Astrocyte (in vitro differentiated cells and primary cell): ENCODE data around the gene KCNMA1. TPM values are rescaled to one million over a fixed set of nuclear protein-coding genes. Genes with fewer than 3 reads are reported as not detected.

Source experiments
- DNase-seq: peaks from one replicate; pipeline ENCODE4 v3.0.0-alpha.2; 2010; ENCODE audit warnings: low read depth
- FAIRE-seq: peaks from 2 replicates; lab custom pipeline; 2011; peaks lifted over from hg19 to GRCh38; lab: Jason Lieb, UNC
- H2AFZ ChIP-seq: 2 replicates; pipeline ENCODE4 v1.6.0; 2012; ENCODE audit warnings: low read depth, low read length, inconsistent platforms
- H3K27ac ChIP-seq: 2 replicates; pipeline ENCODE4 v1.5.1; 2011; ENCODE audit warnings: low read depth, low read length, inconsistent platforms
- H3K27me3 ChIP-seq: 2 replicates; pipeline ENCODE4 v1.6.0; 2011; ENCODE audit warnings: low read length, inconsistent platforms; ENCODE audit not compliant: insufficient read depth
- H3K36me3 ChIP-seq: 2 replicates; pipeline ENCODE4 v1.5.1; 2011; ENCODE audit warnings: low read length, inconsistent platforms; ENCODE audit not compliant: insufficient read depth
- H3K4me1 ChIP-seq: 2 replicates; pipeline ENCODE4 v1.5.1; 2011; ENCODE audit warnings: low read length, inconsistent platforms; ENCODE audit not compliant: insufficient read depth
- H3K4me2 ChIP-seq: 2 replicates; pipeline ENCODE4 v1.6.0; 2012; ENCODE audit warnings: low read length, inconsistent platforms
- H3K4me3 ChIP-seq: 2 replicates; pipeline ENCODE4 v1.5.1; 2011; ENCODE audit warnings: low read depth, mild to moderate bottlenecking, low read length, inconsistent platforms; ENCODE audit not compliant: insufficient read depth
- H3K79me2 ChIP-seq: 2 replicates; pipeline ENCODE4 v1.6.0; 2012; ENCODE audit warnings: mild to moderate bottlenecking, low read length, inconsistent platforms; ENCODE audit not compliant: insufficient read depth
- H3K9ac ChIP-seq: 2 replicates; pipeline ENCODE4 v1.6.0; 2012; ENCODE audit warnings: mild to moderate bottlenecking, low read length, inconsistent platforms
- H3K9me3 ChIP-seq: 2 replicates; pipeline ENCODE4 v1.5.1; 2012; ENCODE audit warnings: low read depth, mild to moderate bottlenecking, low read length, inconsistent platforms; ENCODE audit not compliant: insufficient read depth
- H4K20me1 ChIP-seq: 2 replicates; pipeline ENCODE4 v1.6.0; 2012; ENCODE audit warnings: low read length, inconsistent platforms; ENCODE audit not compliant: insufficient read depth
- H3K27ac Mint-ChIP-seq: one replicate; pipeline ENCODE4 v1.8.0; 2021; ENCODE audit warnings: mild to moderate bottlenecking, mixed read lengths; ENCODE audit not compliant: unreplicated experiment
- H3K27me3 Mint-ChIP-seq: one replicate; pipeline ENCODE4 v1.8.0; 2021; ENCODE audit warnings: low read depth, mixed read lengths; ENCODE audit not compliant: unreplicated experiment
- H3K36me3 Mint-ChIP-seq: one replicate; pipeline ENCODE4 v1.8.0; 2021; ENCODE audit warnings: low read depth, mixed read lengths; ENCODE audit not compliant: unreplicated experiment
- H3K4me1 Mint-ChIP-seq: one replicate; pipeline ENCODE4 v1.8.0; 2021; ENCODE audit warnings: low read depth, mixed read lengths; ENCODE audit not compliant: unreplicated experiment
- H3K4me3 Mint-ChIP-seq: one replicate; pipeline ENCODE4 v1.8.0; 2021; ENCODE audit warnings: mild to moderate bottlenecking, moderate library complexity, mixed read lengths; ENCODE audit not compliant: unreplicated experiment
- H3K9me3 Mint-ChIP-seq: one replicate; pipeline ENCODE4 v1.8.0; 2021; ENCODE audit warnings: mild to moderate bottlenecking, mixed read lengths; ENCODE audit not compliant: unreplicated experiment
- EZH2 ChIP-seq: IDR thresholded peaks from 2 replicates; pipeline ENCODE4 v1.6.1; 2012; ENCODE audit warnings: mild to moderate bottlenecking, low read length, inconsistent platforms; ENCODE audit not compliant: insufficient read depth
- total RNA-seq: library from RNA; stranded (reverse); gene quantifications from 2 replicates; pipeline ENCODE4 v1.2.1, GENCODE V29; 2021
- TF ChIP-seq, protein P1 (sequence below): IDR thresholded peaks from 2 replicates; pipeline ENCODE4 v1.5.1; 2011; ENCODE audit warnings: low read depth, mild to moderate bottlenecking, inconsistent platforms, low read length, moderate library complexity; ENCODE audit not compliant: insufficient read depth

Gene KCNMA1
- total RNA-seq, 1 donor from 2014 or later: 45.8 TPM

DNA sequence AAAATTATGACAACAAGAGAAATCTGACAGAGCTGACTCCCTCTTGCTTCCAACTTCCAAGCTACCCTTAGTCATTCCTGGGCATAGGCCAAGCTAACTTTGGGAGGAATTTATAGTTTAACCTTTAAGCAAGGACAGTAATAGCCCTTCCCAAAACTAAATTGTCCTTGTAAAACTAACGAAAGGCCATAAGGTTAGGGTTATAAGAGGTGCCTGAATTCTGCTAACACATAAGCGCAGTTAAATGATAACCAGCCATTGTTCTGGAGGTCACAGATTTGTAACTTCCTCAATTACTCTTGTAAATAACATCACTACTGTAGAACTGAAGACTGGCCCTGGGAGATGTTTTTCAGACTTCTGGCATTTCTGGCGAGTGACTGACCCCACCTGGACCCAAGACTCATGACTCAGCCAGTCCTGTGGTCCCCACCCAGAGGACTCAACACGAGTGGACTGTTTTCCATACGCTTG is 481.2 kb downstream of the KCNMA1 start:
- H3K27me3 ChIP-seq: no peaks in the 10 kb centered on the region
- H3K27me3 Mint-ChIP-seq: no peaks in the 10 kb centered on the region
- H3K9me3 Mint-ChIP-seq: no peaks in the 10 kb centered on the region
- H3K4me1 ChIP-seq: peaks cover 45% of the 10 kb centered on the region
- peak overlapping the region; percentile 17 for H3K4me3 Mint-ChIP-seq
- no peaks in the 10 kb centered on the region for H4K20me1 ChIP-seq
- H3K4me1 Mint-ChIP-seq: peaks cover 43% of the 10 kb centered on the region
- H3K27ac ChIP-seq: peak overlapping the region; percentile 70
- peaks cover 2% of the 10 kb centered on the region for H3K36me3 Mint-ChIP-seq
- no peaks in the 10 kb centered on the region for H3K36me3 ChIP-seq
- no peaks in the 10 kb centered on the region for H3K79me2 ChIP-seq
- no peak for TF ChIP-seq EZH2
- TF ChIP-seq, protein P1, sequence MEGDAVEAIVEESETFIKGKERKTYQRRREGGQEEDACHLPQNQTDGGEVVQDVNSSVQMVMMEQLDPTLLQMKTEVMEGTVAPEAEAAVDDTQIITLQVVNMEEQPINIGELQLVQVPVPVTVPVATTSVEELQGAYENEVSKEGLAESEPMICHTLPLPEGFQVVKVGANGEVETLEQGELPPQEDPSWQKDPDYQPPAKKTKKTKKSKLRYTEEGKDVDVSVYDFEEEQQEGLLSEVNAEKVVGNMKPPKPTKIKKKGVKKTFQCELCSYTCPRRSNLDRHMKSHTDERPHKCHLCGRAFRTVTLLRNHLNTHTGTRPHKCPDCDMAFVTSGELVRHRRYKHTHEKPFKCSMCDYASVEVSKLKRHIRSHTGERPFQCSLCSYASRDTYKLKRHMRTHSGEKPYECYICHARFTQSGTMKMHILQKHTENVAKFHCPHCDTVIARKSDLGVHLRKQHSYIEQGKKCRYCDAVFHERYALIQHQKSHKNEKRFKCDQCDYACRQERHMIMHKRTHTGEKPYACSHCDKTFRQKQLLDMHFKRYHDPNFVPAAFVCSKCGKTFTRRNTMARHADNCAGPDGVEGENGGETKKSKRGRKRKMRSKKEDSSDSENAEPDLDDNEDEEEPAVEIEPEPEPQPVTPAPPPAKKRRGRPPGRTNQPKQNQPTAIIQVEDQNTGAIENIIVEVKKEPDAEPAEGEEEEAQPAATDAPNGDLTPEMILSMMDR: no peak
- peak; percentile 60 for FAIRE-seq
- peak overlapping the region; percentile 52 for H3K4me2 ChIP-seq
- H2AFZ ChIP-seq: no peak overlapping the region
- peak overlapping the region; percentile 93 for H3K27ac Mint-ChIP-seq
- H3K4me3 ChIP-seq: no peak overlapping the region
- peak overlapping the region; percentile 44 for H3K9ac ChIP-seq
- H3K9me3 ChIP-seq: no peaks in the 10 kb centered on the region
- peak; percentile 77 for DNase-seq

DNA sequence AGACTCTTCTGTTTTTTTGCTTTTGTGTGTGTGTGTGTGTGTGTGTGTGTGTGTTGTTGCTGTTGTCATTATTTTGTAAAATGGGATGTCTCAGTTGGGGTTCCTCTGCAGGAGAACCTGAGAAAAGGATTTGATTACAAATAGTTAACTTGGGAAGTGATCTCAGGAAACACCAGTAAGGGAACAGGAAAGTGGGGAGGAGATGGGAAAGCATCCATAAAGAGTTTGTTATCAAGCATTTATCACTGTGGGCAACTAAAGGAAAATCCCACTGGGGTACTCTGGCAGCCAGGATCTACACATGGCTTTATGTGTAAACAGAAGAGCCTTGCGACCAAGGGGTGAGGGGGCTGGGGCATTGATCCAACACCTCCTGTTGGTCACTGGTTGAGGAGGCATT is 485.4 kb downstream of the KCNMA1 start:
- Histone ChIP-seq H3K9ac (no peak overlapping the region), H3K4me3 (no peak overlapping the region), H3K9me3 (no peaks in the 10 kb centered on the region), H2AFZ (no peak overlapping the region), H3K27ac (no peak overlapping the region), H3K36me3 (no peaks in the 10 kb centered on the region), H3K79me2 (no peaks in the 10 kb centered on the region), H4K20me1 (no peaks in the 10 kb centered on the region), H3K4me2 (no peak overlapping the region), H3K27me3 (no peaks in the 10 kb centered on the region), H3K4me1 (peaks cover 15% of the 10 kb centered on the region)
- DNase-seq (no peak), FAIRE-seq (no peak)
- H3K27me3 Mint-ChIP-seq: no peaks in the 10 kb centered on the region
- H3K4me1 Mint-ChIP-seq: peaks cover 17% of the 10 kb centered on the region
- TF ChIP-seq, protein P1: no peak
- H3K27ac Mint-ChIP-seq: no peak overlapping the region
- H3K4me3 Mint-ChIP-seq: no peak overlapping the region
- peaks cover 2% of the 10 kb centered on the region for H3K36me3 Mint-ChIP-seq
- H3K9me3 Mint-ChIP-seq: no peaks in the 10 kb centered on the region

GRCh38 chr10:77151408-77151807 is 486.2 kb downstream of the KCNMA1 start:
- H3K27ac Mint-ChIP-seq: no peak overlapping the region

More at GRCh38 chr10:77151408-77151807, 486.2 kb downstream of the KCNMA1 start:
- Histone ChIP-seq H3K79me2 (no peaks in the 10 kb centered on the region), H3K4me1 (peaks cover 6% of the 10 kb centered on the region), H3K27me3 (no peaks in the 10 kb centered on the region), H3K9me3 (no peaks in the 10 kb centered on the region), H3K36me3 (no peaks in the 10 kb centered on the region), H3K9ac (no peak overlapping the region), H3K4me2 (no peak overlapping the region), H2AFZ (no peak overlapping the region), H3K4me3 (no peak overlapping the region), H4K20me1 (no peaks in the 10 kb centered on the region), H3K27ac (no peak overlapping the region)
- H3K36me3 Mint-ChIP-seq: peaks cover 2% of the 10 kb centered on the region
- no peaks in the 10 kb centered on the region for H3K9me3 Mint-ChIP-seq
- H3K4me1 Mint-ChIP-seq: peaks cover 17% of the 10 kb centered on the region
- no peaks in the 10 kb centered on the region for H3K27me3 Mint-ChIP-seq
- TF ChIP-seq, protein P1: no peak
- TF ChIP-seq EZH2: no peak
- no peak overlapping the region for H3K4me3 Mint-ChIP-seq
- FAIRE-seq: no peak
- DNase-seq: no peak
